ENCODE results near the gene C12orf42.

- no peak for TF ChIP-seq POLR2A (IDR thresholded peaks at IDR 0.05; ENCODE audit: low read length)
- TF ChIP-seq GATA1 (IDR thresholded peaks at IDR 0.05; ENCODE audit: low read depth, low read length): no peak
Observed at GRCh38 chr12:103513875-103514274, 18.1 kb upstream of the C12orf42 start.

All from erythroblast (primary cell).